HG02973 (cell line): ENCODE results near the gene DSTN.

Source experiments
- ATAC-seq: cut with Tn5 transposase; IDR thresholded peaks from one replicate; pipeline ENCODE4 v1.9.1; 2021; ENCODE audit warnings: moderate library complexity; ENCODE audit not compliant: unreplicated experiment

DSTN gene

DNA sequence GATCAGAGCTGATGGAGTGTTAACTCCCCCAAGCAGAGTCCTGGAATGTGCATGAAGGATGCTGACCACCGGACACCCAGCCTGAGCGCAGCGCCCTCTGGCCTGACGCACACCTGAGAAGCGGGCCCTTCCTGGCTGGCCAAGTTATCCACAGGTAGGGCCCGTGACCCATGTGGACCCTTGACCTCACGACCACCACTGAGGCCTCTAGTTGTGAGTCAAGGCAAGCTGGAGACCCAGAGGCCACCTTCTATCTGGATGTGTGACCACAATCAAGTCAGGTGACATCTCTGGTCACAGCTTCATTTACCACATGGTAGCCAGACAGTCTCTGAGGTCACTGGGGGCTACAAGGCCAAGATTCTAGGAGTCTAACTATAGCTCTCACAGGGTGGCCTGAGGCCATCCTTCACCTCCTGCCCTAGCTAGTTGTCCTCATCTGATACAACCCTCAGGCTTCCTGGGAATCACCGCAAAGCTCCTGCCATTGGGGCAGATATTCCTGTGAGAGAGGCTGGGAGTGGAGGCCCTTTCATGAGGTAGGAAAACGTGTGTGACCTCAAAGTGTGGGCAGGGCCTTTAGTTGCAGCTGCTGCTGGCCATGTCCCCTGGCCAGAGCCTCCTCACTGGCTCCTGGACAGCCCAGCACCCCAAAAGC lies 53.1 kb downstream of the DSTN start:
- no peak for ATAC-seq

DNA sequence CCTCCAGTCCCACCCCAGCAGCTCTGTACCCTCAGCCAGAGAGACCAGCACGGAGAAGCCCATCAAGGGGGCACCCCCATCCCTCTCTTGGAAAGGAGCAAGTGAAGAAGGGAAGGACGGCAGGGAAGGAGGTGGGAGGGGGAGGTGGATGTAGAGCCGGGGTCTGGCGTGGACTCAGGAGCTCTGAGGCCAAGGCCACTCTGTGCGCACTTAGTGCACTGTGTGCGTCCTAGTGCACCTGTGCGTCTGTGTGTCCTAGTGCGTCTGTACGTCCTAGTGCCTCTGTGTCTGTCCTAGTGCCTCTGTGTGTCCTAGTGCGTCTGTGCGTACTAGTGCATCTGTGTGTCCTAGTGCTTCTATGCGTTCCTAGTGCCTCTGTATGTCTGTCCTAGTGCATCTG lies 54.2 kb downstream of the DSTN start:
- ATAC-seq, result no peak

DNA sequence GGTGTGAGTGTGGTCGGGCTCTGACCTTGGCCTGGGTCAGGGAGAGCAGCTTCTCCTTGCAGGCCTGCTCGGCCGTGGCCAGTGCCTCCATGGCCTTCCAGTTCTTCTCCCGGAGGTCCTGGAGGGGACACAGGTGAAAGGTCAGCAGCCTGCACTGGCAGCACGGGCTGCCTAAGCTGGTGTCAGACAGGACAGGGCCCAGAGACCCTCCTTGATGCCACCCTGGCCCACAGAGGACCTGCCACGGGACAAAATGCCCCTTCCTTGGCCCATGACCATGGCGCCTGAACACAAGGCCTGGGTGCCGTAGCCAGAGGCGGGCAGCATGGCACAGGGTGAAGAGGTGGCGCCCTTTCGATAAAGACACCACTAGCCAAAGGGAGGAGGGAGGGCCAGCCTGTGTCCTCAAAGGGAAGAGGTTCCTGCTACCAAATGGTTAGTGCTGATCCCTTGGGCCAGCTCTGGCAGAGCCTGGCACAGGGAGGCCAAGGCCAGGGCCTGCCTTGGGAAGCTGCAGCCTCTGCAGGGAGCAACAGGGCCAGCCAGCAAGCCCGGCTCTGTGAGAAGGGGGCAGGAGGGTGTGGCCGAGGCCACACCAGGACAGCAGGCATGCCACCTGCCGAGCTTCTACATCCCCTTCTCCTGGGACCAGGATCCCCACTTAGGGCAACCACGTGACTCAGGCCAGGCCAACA lies 54.8 kb downstream of the DSTN start:
- no peak for ATAC-seq

- no peak for ATAC-seq
Measured at GRCh38 chr20:17625246-17626051, 55.6 kb downstream of the DSTN start.

DNA sequence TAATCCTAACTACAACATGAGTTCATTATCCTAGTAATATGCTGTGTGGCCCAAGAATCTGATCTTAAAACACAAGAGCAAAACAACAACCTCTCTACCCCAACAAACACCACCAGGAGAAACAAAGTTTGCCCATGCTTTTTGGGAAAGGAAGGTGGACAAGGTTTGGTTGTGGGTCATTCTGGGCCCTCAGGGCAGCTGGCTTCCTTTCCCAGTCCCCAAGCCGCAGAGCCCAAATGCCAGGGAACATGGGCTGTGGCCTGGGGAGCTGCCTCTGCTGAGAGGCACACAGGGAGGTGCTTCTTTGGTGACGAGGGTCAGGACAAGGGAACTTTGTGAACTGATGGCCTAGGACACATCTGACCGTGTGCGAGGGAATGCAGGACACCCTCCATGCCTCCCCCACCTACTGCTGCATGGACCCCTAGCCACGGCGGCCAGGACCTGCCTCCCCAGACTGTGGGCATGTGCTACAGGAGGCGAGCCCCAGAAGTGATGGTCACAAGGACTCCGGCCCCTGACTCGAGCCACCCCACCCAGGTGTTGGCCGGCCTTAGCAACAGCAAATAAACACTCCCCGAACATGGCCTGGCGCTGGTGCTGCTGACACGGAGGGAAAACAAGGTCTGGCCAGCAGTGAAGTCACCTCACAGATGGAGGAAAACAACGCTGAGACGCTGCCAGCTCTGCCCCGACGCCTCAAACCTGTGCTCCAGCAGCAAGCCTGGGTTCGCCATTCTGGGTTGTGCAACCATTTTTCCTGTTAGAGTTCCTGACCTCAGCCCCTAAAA lies 56.5 kb downstream of the DSTN start:
- no peak for ATAC-seq

DNA sequence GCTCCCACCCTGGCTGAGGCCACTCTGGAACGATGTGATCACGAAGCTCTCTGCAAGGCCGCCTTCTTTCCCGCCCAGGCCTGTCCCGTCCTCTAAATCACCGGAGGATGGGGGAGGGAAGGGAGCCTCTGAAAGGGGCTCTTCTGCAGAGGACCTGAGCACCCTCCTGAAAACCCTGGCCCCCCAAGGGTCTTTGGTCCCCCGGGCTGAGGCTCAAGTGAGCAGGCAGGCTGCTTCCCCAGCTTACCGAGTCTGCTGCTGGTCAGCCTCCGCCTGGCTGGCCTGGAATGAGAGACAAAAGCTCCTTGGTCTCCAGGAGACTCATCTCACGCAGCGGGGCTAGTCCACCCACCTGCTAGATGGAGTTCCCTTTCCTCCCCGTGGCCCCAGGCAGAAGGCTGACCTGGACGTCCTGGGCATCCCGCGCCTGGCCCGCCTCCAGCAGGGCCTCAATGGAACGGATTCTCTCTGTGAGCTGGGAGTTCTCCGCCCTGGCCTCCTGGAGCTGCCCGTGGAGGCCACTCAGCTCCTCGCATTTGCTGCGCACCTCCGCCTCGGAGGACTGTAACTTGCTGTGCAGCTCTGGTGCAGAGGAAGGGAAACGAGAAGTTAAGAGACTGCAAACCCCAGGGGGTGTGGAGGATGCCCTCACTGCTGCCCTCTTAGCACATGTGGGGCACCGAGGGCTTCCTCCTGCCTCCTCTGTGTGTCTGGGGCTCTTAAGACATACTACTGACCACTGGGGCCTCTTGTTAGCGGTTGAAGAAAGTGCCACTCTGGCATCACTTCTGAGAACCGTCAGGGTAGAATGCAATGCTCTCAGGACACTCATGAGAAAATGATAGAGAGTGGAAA lies 57.5 kb downstream of the DSTN start:
- ATAC-seq, result no peak

DNA sequence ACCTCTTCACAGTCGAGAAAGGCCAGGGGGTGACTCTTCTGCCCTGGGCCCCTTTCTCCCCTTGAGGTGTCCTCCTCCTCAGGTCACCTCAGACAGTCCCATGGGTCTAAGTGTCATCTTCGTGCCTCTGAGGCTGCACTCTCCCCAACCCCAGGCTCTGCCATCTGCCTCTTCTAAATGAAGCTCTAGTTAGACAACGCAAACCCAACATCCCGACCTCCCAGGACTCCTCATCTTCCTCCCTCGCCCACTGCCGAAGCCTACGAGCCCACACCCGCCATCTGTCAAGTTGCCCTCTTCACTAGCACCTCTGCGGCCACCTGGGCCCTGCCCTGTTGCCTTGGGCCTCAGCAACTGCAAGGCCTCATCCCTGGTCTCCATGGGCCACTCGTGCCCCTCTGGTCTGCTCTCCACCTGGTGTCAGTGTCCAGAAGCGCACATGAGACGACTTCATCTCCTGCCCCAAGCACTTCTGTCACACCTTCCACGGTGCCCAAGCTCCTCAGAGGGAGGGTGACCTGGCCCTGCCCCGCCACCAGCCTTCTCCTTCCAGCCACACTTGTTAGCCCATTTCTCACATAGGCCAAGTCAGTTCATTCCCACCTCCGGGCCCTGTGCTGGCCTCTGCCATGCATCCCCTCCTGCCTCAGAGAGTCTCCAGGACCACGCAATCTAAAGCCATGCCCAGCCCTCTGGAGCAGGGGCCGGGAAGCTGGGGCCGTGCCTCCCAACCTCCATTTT lies 58.4 kb downstream of the DSTN start:
- no peak for ATAC-seq

DNA sequence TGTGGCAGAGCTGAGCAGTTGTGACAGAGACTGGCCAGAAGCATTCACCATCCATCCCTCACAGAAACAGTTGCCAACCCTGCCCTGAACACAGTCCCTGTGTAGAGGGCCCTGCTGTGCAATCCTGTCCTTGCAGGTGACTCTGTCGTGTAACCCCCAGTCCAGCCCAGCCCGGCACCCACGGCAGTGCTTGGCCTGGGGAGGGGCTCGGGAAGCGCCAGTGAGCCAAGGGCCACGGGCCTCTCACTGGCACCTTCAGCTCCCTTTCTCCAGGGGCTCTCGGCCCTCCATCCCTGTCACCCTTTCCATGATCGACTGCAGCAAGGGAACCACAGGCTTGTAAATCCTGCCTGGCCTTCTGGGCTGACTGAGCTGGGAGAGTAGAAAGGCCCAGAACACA lies 59.1 kb downstream of the DSTN start:
- no peak for ATAC-seq

DNA sequence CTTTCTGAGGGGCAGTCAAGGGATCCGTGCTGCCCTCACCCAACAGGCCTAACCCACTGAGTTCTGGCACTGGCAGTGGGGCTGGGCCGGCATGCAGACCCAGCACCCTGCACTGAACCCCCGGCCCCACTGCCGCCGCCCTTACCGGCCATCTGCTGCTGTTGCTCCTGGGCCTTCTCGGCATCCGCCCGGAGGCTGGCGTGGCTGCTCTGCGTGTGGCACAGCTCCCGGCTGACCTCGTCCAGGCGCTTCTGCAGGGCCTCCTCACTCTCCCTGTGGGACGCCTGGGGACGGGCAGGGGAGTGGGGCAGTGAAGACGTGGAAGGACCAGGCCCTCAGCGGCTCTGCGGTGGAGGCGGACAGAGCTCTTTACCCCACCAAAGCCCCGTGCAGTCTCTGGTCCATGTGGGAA lies 59.8 kb downstream of the DSTN start:
- ATAC-seq, result no peak

GRCh38 chr20:17630151-17630805 lies 60.4 kb downstream of the DSTN start:
- ATAC-seq, result no peak

DNA sequence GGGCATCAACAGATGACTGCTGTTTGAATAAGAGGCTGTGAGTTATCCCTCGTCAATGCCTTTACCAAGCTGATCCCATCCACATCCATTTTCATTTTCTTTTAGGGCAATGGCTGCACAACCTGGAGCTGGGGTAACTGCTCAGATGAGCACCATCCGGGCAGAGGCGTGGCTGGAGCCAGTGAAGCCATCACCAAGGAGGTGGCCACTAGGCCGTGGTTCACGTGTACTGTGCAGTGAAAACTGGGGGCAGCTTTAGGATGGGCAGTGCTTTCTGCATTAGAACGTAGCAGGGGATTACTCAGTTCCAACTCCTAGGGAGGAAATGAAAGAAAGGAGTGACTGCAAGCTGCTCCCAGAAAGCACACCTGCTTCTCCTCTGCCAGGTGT lies 60.9 kb downstream of the DSTN start:
- ATAC-seq, result no peak

- no peak for ATAC-seq
Measured at GRCh38 chr20:17631576-17632319, 61.9 kb downstream of the DSTN start.

GRCh38 chr20:17633221-17633849 lies 63.5 kb downstream of the DSTN start:
- ATAC-seq, result no peak

- no peak for ATAC-seq
Measured at GRCh38 chr20:17633850-17634500, 64.1 kb downstream of the DSTN start.

DNA sequence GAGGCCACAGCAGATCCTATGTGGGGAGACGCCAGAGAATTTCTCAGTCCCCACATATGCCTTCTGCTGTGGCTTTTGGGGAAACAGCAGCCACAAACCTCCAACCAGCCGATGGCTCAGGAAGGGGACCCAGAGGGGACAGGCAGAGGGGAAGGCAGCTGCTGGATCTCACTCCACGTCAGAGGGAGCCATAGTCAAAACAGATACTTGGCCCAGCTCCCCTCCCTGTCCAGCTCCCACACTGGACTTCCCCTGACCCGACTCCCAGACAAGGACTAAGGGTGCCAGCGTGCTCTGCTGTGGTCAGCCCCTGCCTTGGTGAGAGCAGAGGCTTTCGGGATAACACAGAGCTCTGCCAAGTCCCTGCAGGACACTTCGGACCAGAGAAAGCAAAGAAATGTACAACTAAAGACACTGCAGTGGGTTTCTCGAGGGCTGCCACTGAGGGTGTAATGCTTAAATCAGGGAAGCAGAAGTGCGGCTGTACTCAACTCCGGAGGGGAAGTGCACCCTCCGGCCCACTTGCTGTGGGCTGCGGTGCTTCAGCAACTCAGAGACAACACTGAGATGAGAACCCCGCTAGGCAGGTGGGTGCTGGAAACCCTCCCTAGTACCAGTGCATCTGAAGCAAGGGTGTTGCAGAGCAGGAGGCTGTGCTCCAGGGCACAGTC lies 64.9 kb downstream of the DSTN start:
- ATAC-seq, result no peak

GRCh38 chr20:17635332-17636244 lies 65.7 kb downstream of the DSTN start:
- ATAC-seq, result no peak
